Epithelial cell of prostate (primary cell): ENCODE data around the gene FOXP1.
"Not testable (repeated sequence)": the region's sequence is repeated elsewhere in the genome, so short reads cannot be mapped to it uniquely, and the experiment has no call there.

Experiments
- DNase-seq: peaks from one replicate; pipeline ENCODE4 v3.0.0-alpha.2; 2011; ENCODE audit warnings: low read depth, low spot score
- H3K27ac ChIP-seq: fragments of 450-650 bp; 2 replicates; pipeline ENCODE4 v1.5.1; 2017; ENCODE audit warnings: mild to moderate bottlenecking

The FOXP1 gene

GRCh38 chr3:71360180-71360579 is 223.3 kb downstream of the FOXP1 start:
- no peak overlapping the region for H3K27ac ChIP-seq
- no peak for DNase-seq

GRCh38 chr3:71358243-71358642 is 225.3 kb downstream of the FOXP1 start:
- no peak overlapping the region for H3K27ac ChIP-seq
- DNase-seq, result no peak

GRCh38 chr3:71356265-71356664 is 227.3 kb downstream of the FOXP1 start:
- no peak for DNase-seq
- no peak overlapping the region for H3K27ac ChIP-seq

- DNase-seq, result no peak
- no peak overlapping the region for H3K27ac ChIP-seq
Measured at GRCh38 chr3:71355862-71356261, 227.7 kb downstream of the FOXP1 start.

GRCh38 chr3:71355037-71355436 is 228.5 kb downstream of the FOXP1 start:
- H3K27ac ChIP-seq, result no peak overlapping the region
- DNase-seq, result no peak

GRCh38 chr3:71351403-71352149 is 232.0 kb downstream of the FOXP1 start:
- no peak for DNase-seq
- H3K27ac ChIP-seq, result no peak overlapping the region

GRCh38 chr3:71350998-71351397 is 232.5 kb downstream of the FOXP1 start:
- no peak for DNase-seq
- no peak overlapping the region for H3K27ac ChIP-seq

- no peak overlapping the region for H3K27ac ChIP-seq
- no peak for DNase-seq
Measured at GRCh38 chr3:71348831-71349230, 234.7 kb downstream of the FOXP1 start.

- DNase-seq, result no peak
- H3K27ac ChIP-seq, result no peak overlapping the region
Measured at GRCh38 chr3:71348001-71348632, 235.4 kb downstream of the FOXP1 start.

- no peak for DNase-seq
Measured at GRCh38 chr3:71346061-71346460, 237.5 kb downstream of the FOXP1 start.

GRCh38 chr3:71345429-71346040 is 238.0 kb downstream of the FOXP1 start:
- DNase-seq, result no peak
- H3K27ac ChIP-seq, result no peak overlapping the region

More at GRCh38 chr3:71346061-71346460, 237.5 kb downstream of the FOXP1 start:
- H3K27ac ChIP-seq, result no peak overlapping the region

GRCh38 chr3:71341721-71342120 is 241.8 kb downstream of the FOXP1 start:
- H3K27ac ChIP-seq, result no peak overlapping the region
- DNase-seq, result no peak

- no peak for DNase-seq
- no peak overlapping the region for H3K27ac ChIP-seq
Measured at GRCh38 chr3:71339049-71339448, 244.5 kb downstream of the FOXP1 start.

- peak overlapping the region; percentile 5 for H3K27ac ChIP-seq
- DNase-seq, result no peak
Measured at GRCh38 chr3:71332813-71333212, 250.7 kb downstream of the FOXP1 start.

GRCh38 chr3:71330909-71331308 is 252.6 kb downstream of the FOXP1 start:
- no peak for DNase-seq
- no peak overlapping the region for H3K27ac ChIP-seq

GRCh38 chr3:71330505-71330904 is 253.0 kb downstream of the FOXP1 start:
- no peak overlapping the region for H3K27ac ChIP-seq
- DNase-seq, result no peak

GRCh38 chr3:71329817-71330216 is 253.7 kb downstream of the FOXP1 start:
- no peak for DNase-seq

GRCh38 chr3:71328926-71329325 is 254.6 kb downstream of the FOXP1 start:
- no peak for DNase-seq
- no peak overlapping the region for H3K27ac ChIP-seq

More at GRCh38 chr3:71329817-71330216, 253.7 kb downstream of the FOXP1 start:
- H3K27ac ChIP-seq, result no peak overlapping the region

- H3K27ac ChIP-seq, result no peak overlapping the region
- DNase-seq, result no peak
Measured at GRCh38 chr3:71327936-71328335, 255.6 kb downstream of the FOXP1 start.

GRCh38 chr3:71325715-71326114 is 257.8 kb downstream of the FOXP1 start:
- H3K27ac ChIP-seq, result no peak overlapping the region
- DNase-seq, result no peak

GRCh38 chr3:71324224-71324623 is 259.3 kb downstream of the FOXP1 start:
- DNase-seq, H3K27ac ChIP-seq: not testable (repeated sequence)
